GM12801 (cell line): ENCODE results near the gene WDR35.

Source experiments
- TF ChIP-seq, protein P1 (sequence below): IDR thresholded peaks from one replicate; pipeline ENCODE4 v1.5.1; 2011; ENCODE audit warnings: control low read depth; ENCODE audit not compliant: insufficient read length; ENCODE audit errors: extremely low read depth

Gene WDR35

DNA sequence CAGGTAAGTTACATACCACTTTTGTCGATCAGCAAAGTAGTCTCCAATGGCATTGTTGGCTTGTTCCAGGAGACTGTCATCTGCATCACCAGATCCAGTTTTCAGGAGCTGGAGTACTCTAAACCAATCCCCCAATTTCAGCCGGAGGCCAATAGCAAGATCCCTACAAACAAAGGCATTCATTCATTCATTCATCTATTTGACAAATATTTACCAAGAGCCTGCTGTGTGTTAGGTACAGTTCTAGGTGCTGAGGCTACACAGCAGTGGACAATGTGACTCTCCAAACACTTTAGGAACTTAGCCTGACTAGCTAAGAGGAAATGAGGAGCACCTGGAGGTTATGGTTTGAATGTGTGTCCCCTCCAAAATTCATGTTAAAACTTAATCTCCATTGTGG, 53.7 kb downstream of the WDR35 start:
- TF ChIP-seq, protein P1, sequence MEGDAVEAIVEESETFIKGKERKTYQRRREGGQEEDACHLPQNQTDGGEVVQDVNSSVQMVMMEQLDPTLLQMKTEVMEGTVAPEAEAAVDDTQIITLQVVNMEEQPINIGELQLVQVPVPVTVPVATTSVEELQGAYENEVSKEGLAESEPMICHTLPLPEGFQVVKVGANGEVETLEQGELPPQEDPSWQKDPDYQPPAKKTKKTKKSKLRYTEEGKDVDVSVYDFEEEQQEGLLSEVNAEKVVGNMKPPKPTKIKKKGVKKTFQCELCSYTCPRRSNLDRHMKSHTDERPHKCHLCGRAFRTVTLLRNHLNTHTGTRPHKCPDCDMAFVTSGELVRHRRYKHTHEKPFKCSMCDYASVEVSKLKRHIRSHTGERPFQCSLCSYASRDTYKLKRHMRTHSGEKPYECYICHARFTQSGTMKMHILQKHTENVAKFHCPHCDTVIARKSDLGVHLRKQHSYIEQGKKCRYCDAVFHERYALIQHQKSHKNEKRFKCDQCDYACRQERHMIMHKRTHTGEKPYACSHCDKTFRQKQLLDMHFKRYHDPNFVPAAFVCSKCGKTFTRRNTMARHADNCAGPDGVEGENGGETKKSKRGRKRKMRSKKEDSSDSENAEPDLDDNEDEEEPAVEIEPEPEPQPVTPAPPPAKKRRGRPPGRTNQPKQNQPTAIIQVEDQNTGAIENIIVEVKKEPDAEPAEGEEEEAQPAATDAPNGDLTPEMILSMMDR = no peak

DNA sequence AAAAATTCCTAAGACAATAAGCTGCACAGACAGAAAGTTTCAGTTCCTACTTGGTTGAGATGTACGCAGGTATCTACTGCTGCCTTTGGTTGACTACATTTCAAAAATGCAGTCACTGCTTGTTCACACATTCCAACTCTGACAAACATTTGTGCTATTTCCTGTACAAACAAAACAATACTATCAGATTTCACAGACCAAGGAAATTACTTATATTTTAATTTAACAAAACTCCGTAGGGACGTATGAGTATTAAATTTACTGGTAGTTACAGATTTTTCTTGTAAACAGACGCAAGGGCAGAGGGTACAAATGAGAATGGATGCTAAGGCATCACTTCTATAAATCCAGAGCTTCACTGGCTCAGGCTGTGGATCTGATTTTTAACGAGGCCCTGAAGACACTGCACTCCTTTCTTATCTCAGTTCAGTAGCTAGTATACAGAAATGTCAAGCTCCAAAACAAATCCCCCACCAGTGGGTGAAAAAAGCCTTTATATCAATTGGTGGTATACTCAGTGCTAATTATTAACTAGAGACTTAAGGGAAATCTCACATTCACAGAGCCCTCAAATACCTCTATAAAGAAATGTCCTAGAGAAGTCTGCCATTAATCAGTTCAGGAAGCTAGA, 56.4 kb downstream of the WDR35 start:
- TF ChIP-seq, protein P1 = no peak

DNA sequence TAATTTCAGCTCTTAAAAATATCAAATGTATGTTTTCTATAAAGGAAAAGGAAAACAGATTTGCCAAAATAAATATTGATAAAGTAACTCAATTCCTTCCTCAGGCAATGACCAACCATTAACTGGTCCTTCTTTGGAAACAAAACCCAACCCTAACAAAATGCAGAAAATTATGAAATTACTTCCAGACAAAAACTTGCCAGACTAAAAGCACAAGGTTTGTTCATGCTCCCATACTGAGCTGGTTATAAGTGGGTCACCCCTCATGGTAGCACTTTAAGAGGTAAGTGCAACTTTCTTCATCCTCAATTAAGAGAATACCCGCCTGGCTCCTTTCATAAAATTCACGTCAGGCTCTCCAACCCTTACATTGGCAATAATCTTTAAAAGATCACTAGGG, 57.0 kb downstream of the WDR35 start:
- TF ChIP-seq, protein P1 = no peak

DNA sequence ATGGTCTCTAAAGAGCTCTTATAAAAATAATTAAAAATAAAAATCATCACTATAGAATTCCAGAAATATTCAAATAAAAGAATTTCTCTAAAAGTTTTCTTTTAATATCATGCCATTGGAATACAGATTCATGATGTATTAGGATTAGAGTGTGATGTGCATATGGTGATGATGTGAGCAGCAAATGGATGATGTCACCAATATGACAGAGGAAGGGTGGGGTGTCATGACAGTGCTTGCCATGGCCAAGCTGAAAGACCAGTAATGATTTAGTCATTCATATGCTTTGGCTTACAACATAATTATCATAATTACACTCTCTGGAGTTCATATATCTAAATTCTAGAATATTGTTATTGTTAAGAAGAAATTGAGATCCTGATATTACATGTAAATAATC, 60.7 kb downstream of the WDR35 start:
- TF ChIP-seq, protein P1 = no peak

DNA sequence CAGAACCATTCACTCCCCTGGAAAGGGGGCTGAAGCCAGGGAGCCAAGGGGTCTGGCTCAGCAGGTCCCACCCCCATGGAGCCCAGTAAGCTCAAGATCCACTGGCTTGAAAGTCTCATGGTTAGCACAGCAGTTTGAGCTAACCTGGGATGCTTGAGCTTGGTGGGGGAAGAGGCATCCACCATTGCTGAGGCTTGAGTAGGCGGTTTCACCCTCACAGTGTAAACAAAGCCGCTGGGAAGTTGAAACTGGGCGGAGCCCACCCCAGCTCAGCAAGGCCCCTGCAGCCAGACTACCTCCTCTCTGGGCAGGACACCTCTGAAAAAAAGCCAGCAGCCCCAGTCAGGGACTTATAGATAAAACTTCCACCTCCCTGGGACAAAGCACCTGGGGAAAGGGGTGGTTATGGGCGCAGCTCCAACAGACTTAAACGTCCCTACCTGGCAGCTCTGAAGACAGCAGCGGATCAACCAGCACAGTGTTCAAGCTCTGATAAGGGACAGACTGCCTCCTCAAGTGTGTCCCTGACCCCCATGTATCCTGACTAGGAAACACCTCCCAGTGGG, 73.4 kb downstream of the WDR35 start:
- TF ChIP-seq, protein P1 = no peak

DNA sequence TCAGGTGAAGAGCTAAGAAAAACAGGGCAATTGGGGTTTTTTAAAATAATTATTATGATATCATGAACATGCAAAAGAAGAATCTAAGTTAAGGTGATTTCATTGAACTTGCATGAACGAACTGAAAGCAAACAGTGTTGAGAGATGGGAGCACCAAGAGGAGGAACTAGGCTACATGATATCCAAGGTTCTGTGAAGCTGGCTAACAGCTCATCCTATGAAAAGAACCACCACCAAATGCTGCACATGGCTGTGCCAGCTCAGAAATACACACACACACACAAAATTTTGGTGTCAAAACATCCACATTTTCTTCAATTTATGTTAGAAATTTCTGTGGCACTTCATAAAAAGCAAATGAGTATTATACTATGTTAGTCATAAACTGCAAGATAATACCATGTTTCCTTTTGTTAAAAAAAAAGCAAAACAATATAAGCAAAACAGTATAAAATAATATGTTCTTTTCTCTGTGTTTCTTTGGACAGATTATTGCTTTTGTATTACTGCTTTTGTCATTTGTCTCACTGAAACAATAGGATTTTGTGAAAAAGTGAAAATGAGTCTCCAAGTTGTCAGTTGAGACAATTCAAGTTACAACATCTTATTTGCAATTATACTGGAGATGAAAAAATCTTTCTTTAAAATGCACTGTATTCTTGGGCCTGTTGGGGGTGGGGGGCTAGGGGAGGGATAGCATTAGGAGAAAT, 75.5 kb downstream of the WDR35 start:
- TF ChIP-seq, protein P1 = no peak

DNA sequence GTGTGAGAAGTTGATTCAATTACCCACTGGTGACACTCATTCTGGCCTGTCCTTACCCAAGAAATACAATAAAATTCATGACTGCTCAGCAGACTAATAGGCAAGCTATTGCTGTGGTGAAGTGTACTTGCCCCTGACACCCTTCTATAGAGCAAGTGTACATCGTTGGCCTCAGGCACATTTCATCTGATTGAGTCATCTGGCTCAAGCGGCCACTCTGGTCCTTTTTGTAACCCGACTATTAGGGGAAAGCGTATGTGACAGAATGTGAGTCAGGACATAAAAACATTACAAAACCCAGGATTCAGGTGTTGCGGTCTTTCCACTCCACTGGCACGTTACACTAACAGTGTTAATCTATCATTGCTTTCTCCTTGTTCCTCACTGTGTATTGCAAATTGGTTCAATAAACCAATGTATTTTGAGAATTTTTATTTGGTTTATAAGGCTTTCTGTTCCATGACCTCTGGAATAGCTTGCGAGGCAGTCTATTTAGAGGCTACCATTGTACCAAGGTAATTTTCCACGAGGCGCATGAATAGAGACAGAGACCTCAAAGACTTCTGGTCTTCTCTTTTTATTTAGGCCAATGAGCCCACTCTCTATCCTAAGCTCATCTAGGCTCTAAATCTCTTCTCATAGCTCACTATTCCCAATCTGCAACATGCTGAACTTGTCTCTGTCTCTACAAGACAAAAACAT, 77.9 kb downstream of the WDR35 start:
- TF ChIP-seq, protein P1 = no peak
